ENCODE results near the gene PXN. TPM values are rescaled to one million over a fixed set of nuclear protein-coding genes. Genes with fewer than 3 reads are reported as not detected.

Gene PXN
- total and polyA plus RNA-seq, 8 donors = 20.9 to 59.0 (median 29.4) TPM

GRCh38 chr12:120206228-120206627 is 59.3 kb downstream of the PXN start:
- TF ChIP-seq CTCF (IDR thresholded peaks at IDR 0.05) = no peak
- H3K4me1 ChIP-seq = no peaks in the 10 kb centered on the region
- peaks cover 0 to 7% (median 0%) of the 10 kb centered on the region in 3 donors for H3K36me3 ChIP-seq
- no peak for FAIRE-seq
- no peak for DNase-seq
- no peak overlapping the region for H3K4me3 ChIP-seq
- no peaks in the 10 kb centered on the region for H3K27me3 ChIP-seq
- 90 to 95% methylated on average over 10 of the region's 10 CpGs for WGBS, 2 donors
- no peak overlapping the region for H3K27ac ChIP-seq
- no peaks in the 10 kb centered on the region for H3K9me3 ChIP-seq
- intact Hi-C loops (cut with DNase I) = no loop called here
- no peak for ATAC-seq

GRCh38 chr12:120204171-120204570 is 61.4 kb downstream of the PXN start:
- Histone ChIP-seq H3K27ac (no peak overlapping the region), H3K9me3 (no peaks in the 10 kb centered on the region), H3K27me3 (no peaks in the 10 kb centered on the region), H3K36me3 (peaks cover 0 to 13% (median under 1%) of the 10 kb centered on the region in 3 donors), H3K4me3 (no peak overlapping the region), H3K4me1 (peaks cover 6 to 10% (median 6%) of the 10 kb centered on the region in 3 donors)
- FAIRE-seq (no peak), ATAC-seq (no peak), DNase-seq (no peak)
- no peak for TF ChIP-seq CTCF (IDR thresholded peaks at IDR 0.05)
- intact Hi-C loops (cut with DNase I) = no loop called here
- 94 to 95% methylated on average over 7 of the region's 7 CpGs for WGBS, 2 donors

GRCh38 chr12:120200364-120200800 is 65.1 kb downstream of the PXN start:
- Histone ChIP-seq H3K4me3 (peak overlapping the region; percentile 85 to 97 (median 96)), H3K27ac (peak overlapping the region; percentile 61 to 85 (median 78)), H3K9me3 (no peaks in the 10 kb centered on the region), H3K27me3 (no peaks in the 10 kb centered on the region), H3K36me3 (peaks cover 0 to 35% (median 23%) of the 10 kb centered on the region in 3 donors), H3K4me1 (peaks cover 13 to 17% (median 13%) of the 10 kb centered on the region in 3 donors)
- WGBS, 2 donors = 1 to 2% methylated on average over 16 of the region's 16 CpGs
- DNase-seq (no peak), FAIRE-seq (no peak), ATAC-seq (no peak)
- no peak for TF ChIP-seq CTCF (IDR thresholded peaks at IDR 0.05)
- intact Hi-C loops (cut with DNase I) = no loop called here

GRCh38 chr12:120199595-120200306 is 65.8 kb downstream of the PXN start:
- peak in 1 of 6 donors; percentile 52 for DNase-seq

More at GRCh38 chr12:120199595-120200306, 65.8 kb downstream of the PXN start:
- FAIRE-seq (no peak), ATAC-seq (peak in 1 of 4 donors; percentile 7)
- H3K27ac ChIP-seq = peak overlapping the region in 3 of 4 donors; percentile 75 to 85 (median 81)
- TF ChIP-seq CTCF (IDR thresholded peaks at IDR 0.05) = no peak
- H3K9me3 ChIP-seq = no peaks in the 10 kb centered on the region
- H3K4me1 ChIP-seq = peaks cover 13 to 22% (median 17%) of the 10 kb centered on the region in 3 donors
- WGBS, 2 donors = 12 to 16% methylated on average over 12 of the region's 12 CpGs
- H3K4me3 ChIP-seq = peak overlapping the region; percentile 85 to 97 (median 96)
- peaks cover 0 to 35% (median 23%) of the 10 kb centered on the region in 3 donors for H3K36me3 ChIP-seq
- intact Hi-C loops (cut with DNase I) = no loop called here
- H3K27me3 ChIP-seq = no peaks in the 10 kb centered on the region
